HG03066 (cell line): Measurements from ENCODE around the gene GALR2.
A peak's percentile ranks its signal among the peaks of the same experiment; 100 is the strongest.

Experiments used
- ATAC-seq: cut with Tn5 transposase; IDR thresholded peaks from one replicate; pipeline ENCODE4 v1.9.1; 2021; ENCODE audit warnings: low read depth; ENCODE audit not compliant: unreplicated experiment

The GALR2 gene

DNA sequence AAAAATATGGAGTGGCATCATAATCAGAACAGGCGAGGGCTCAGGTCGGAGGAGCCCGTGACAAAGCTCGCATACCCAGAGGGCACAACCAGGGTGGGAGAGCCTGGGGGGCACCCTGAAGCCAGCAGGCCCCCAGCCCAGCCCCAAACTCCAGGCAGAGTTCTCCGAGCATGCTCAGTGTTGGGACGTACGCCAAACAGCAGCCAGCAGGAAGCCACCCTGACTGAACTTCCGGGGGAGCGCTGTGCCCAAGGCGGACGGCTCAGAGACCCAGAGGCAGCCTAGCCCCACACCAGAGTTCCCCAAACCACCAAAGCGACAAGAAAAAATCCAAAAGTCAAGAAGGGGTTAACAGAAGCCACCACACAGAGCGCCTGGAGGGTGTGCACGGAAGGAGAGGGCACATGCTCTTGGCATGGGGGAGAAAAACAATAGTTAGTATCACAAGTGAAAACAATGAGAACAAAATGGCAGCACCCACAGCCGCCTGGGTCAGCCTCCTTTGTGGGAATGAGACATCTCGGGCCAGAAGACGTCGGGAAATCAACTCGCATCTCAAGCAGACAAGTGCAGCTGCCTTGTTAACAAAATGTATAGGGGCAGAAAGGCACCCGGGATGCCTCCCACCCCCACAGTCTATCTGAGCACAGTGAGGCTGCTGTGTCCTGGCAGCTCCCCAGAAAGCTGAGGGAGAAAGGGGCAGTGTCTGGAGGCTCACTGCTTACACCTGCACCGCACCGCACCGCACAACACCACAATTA lies 17.1 kb downstream of the GALR2 start:
- ATAC-seq: no peak

DNA sequence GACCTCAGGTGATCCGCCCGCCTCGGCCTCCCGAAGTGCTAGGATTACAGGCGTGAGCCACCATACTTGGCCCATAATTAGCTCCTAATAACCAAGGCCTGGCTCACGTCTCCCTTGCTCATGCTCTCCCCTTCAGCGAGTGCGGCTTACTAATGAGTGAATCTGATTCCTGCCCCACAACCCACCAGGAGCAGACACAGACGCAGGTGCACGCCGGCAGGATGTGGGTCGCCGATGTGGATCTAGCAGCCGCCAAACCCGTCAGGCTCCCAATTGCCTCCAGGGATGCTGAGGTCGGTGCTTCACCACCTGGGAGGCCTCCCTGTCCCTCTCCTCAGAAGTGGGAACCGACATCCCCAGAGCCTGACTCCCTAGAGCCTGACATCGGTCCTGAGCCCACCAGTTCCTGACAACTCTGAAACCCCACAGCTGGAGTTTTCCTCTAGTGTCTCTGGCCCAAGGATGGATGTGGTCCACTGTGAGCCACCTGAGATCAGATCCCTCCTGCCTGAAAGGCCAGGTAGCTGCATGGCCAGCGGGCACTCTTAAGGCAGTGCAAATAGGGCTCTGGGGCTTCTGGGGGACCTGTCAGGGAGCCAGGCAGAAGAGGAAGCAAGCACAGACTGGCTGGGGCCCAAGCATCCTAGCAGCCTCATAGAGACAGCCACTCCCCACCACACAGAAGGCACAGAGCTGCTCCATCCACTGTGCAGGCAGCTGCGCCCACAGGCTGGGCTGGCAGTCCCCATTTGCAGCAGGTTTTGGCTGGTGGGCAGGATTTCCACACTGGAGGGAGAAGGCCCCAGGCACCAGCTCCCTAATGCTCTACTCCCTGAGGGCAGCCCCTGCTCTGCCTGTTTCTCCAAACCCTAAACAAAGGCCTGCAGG lies 18.2 kb downstream of the GALR2 start:
- no peak for ATAC-seq

DNA sequence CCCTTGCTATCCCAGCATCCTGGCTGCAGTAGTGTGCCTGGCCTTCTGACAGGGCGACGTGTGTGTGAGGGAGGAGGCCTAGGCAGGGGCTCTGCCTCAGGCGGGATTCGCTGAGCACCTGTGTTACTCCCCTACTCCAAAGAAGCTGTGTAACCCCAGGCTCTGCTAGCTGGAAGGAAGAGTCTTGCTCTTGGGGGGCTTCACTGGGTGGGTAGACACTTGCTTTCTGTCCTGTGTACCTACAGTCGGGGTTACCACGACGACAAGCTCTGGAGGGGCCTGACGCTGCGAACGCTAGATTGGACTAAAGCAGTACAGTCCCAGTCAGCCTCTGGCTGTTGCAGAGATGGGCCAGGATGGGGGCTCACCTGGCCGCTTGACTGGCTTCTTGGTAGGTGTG lies 19.5 kb downstream of the GALR2 start:
- ATAC-seq: no peak

DNA sequence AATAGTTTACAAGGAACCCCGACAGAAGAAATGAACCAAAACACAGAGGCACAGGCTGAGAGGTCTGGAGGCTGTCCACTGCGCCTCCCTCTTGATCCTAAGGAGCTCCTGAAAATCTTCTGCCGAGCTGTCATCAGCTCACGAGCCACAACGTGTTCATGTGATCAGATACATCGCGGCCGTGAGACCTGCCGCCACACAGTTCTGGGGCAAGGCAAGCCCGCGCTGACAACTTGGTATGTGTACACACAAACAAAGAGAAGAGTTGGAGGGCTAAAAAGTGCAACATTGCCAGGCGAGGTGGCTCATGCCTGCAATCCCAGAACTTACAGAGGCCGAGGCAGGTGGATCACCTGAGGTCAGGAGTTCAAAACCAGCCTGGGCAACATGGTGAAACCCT lies 21.4 kb downstream of the GALR2 start:
- ATAC-seq: no peak

DNA sequence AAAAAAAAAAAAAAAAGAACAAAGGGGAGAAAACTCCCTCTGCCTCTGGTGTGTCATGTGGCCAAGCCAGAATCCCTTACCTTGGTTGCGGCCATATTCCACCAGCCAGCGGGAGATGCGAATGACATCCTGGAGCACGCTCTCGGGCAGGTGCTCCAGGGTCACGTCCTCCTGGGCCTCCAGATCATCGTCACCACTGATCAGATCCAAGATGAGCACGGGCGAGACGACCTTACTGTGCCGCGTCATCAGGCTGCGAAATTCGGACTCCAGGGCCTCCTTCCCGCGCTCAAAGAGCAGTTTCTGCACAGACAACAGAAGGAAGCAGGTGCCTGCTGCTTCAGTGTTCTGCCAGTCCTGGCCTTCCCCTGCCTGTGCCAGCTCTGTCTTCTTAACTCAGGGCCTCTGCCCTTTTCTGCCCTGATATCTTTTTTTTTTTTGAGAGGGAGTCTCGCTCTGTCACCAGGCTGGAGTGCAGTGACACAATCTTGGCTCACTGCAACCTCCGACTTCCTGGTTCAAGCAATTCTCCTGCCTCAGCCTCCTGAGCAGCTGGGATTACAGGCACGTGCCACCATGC lies 23.2 kb downstream of the GALR2 start:
- no peak for ATAC-seq

DNA sequence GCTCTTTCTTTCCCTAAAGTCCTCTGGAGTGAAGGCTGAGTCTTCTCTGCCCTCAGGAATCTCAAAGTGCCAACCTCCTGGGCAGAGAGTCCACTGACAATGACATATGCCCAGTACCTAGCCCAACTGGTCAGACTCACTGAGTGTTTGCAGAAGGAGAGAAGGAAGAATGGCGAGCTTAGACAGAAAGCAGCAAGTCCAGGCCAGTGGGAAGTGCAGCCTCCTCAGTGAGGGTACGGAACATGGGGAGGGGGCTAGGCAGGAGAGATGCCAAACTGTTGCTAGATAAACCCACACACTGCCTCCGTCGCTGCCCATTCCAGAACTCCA lies 28.3 kb downstream of the GALR2 start:
- no peak for ATAC-seq

DNA sequence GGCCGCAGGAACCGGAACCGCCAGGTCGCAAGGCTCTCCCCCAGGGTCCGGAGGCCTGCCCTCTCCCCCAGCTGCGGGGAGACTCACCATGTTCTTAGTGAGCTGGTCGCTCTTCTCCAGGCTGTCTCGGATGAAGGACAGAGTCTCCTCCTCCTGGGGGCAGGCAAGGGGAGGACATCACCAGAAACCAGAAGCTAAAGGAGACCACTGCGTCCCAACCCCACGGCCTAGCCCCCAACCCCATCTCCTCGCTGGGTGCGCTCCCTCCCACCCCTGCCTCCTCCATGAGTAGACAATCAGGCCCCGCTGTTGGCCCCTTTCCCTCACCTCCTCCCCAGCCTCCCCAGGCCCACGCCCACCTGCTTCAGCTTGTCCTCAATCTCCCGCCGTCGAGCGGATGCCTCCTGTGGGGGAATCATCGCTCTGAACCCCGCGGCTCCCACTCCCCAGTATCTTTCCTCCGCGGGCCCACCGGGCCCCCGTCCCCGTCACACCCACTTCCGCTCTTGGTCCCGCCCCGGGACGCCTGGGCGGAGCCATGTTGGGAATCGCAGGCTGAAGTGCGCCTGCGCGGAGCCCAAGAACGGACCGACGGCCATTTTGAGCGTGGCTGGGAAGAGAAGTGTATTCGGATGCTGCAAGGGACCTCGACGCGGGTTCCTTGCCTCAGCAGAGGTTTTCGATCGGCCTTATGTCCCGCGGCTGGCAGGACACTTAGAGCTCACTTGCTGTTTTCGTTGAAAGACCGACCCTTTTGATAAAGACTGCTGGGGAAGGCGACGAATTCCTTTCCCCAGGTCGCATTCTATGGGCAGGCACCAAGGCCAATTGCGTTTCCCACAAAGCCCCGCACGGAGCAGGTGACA lies 28.9 kb downstream of the GALR2 start, which contains the start of gene EXOC7:
TSS of gene EXOC7 (minus strand) at position 514 of the 866 bp plus-strand sequence. CDS start at position 419, 95 bp downstream.
- peak; percentile 71 for ATAC-seq

DNA sequence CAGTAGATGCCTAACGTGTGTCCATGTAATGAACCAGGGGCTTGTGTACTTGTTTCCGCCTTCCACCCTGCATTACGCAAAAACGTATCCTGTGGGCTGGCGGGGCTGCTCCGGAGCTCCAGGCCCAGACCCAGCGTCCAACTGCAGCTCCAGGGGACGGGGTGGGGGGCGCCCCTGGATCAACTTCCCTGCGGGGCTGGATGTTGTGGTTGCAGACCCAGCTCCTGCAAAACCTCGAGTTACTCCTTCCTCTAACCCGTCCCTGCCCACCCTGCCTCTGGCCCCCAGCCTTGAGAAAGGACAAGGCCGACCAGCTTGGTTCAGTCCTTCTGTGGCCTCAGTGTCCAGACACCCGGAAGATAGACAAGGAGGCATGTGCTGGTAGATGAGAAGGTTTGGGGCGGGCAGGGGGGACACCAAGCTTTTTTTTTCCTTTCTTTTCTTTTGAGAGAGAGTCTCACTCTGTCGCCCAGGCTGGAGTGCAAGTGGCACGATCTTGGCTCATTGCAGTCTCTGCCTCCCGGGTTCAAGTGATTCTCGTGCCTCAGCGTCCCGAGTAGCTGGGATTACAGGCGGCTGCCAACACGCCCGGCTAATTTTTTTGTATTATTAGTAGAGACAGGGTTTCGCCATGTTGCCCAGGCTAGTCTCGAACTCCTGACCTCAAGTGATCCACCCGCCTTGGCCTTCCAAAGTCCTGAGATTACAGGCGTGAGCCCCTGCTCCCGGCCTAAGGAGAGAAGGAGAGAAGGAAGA lies 29.7 kb downstream of the GALR2 start:
- ATAC-seq: no peak

DNA sequence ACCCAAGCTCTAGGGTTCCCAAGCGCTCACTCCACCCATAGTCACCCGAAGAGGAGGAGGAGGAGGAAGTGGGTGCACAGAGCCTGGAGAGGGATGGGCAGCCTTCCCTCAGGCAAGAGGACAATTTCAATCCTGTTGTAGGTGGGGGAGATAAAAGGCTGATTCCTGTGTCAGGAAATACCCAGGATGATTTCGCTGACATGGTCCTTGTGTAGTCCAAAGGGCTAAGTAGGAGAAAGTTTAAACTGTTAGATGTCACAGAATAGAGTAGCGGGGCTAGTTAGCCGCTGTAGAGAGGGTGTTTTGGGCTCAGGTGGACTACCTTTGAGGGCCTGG lies 30.3 kb downstream of the GALR2 start:
- ATAC-seq: no peak

DNA sequence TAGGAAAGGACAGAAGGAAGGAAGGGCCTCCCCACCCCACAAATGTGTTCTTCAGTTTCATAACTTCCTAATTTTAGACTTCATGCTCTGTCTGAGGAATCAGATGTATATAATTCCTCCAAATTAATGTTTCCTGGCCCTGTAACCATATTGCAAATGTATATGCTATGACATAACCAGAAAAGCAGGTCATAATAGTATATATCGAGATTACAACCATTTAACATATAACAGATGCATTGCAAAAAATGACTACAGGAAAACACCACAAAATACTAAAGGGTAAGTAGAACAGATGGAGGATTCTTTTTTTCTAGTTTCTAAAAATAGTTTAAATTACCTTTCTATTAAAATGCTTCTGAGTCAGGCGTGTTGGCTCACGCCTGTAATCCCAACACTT lies 32.1 kb downstream of the GALR2 start:
- no peak for ATAC-seq

DNA sequence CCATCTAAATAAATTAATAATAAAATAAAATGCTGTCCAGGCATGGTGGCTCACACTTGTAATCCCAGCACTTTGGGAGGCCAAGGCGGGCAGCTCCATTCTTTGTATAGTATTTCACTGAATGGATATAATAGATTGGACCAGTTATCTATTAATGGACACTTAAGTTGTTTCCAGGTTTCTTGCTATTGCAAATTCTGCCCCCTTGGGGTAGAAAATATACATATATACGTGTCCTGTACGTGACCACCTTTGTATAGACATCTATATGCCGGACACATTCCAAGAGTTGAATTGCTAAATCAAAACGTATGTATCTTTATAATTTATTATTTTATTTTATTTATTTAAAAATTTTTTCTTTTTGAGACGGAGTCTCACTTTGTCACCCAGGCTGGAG lies 32.9 kb downstream of the GALR2 start:
- no peak for ATAC-seq

DNA sequence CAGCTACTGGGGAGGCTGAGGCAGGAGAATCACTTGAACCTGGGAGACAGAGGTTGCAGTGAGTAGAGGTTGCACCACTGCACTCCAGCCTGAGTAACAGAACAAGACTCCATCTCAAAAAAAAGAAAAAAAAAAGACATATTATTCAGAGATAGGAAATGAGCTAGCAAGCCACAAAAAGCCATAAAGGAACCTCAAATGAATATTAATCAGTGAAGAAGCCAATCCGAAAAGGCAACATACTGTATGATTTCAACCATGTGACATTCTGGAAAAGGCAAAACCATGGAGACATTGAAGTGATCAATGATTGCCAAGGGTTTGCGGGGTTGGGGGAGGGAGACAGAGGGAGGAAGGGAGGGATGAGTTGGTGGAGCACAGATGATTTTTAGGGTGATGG lies 37.4 kb downstream of the GALR2 start:
- ATAC-seq: no peak

DNA sequence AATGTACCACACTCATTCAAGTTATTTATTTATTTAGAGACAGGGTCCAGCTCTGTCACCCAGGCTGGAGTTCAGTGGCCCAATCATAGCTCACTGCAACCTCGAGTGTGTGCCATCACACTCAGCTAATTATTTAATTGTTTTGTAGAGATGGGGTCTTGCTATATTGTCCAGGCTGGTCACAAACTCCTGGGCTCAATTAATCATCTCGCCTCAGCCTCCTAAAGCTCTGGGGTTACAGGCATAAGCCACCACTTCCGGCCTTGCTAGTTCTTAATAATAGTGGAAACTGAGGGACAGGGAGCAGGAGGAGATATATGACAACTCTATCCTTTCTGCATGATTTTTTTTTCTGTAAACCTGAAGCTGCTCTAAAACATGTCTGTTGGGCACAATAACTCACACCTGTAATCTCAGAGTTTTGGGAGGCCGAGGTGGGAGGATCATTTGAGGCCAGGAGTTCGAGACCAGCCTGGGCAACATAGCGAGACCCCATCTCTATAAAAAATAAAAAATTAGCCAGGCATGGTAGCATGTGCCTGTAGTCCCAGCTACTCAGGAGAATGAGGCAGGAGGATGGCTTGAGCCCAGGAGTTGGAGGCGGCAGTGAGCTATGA lies 40.7 kb downstream of the GALR2 start:
- ATAC-seq: no peak

DNA sequence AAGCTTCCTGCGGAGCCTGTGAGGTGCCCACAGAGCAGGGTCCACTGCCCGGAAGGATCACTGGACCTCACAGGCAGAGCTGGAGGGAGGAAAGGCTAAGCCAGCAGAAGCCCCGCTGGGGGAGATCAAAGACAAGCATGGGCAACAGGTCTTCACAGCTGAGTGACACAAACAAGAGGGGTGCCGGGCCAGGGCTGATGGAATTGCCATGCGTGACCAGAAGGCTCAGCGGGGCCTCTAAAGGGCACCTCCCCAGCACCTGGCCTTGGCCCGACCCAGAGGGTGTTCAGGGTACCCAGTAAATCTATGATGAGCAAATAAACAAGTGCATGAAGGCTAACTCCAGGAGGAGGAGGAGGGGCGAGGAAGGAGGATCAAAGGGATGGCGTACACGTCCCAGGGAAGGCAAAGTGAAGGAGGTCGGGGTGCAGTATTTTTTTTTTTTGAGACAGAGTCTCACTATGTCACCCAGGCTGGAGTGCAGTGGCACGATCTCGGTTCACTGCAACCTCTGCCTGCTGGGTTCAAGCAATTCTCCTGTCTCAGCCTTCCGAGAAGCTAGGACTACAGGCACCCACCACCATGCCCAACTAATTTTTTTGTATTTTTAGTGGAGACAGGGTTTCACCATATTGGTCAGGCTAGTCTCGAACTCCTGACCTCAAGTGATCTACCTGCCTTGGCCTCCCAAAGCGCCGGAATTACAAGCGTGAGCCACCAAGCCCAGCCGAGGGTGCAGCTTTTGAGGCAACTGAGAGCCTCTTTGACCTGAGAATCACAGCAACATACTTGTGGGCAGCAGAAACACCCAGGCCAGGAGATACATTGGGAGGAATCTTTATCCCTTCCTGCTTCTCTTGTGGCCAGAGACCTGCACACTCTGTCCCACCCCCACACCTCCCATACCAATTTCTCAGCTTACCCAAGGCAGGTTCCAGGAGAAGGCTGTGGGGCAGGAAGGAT lies 45.1 kb downstream of the GALR2 start:
- ATAC-seq: no peak

DNA sequence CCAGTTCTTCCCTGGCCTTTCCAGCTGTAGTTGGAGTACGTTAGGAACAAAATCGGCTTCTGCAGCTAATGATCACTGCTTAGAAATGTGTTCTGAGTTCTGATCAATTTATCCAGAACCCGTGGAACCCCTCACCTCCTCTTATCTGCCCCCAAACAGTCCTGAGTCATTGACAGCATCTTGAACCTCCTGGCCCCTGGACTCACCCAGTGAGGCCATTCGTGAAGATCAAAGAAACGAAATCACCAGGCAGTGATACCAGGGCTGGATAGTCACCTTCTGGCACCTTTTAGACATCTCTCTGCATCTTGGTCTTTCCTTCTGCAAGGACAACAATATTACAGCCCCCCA lies 46.1 kb downstream of the GALR2 start:
- ATAC-seq: no peak

DNA sequence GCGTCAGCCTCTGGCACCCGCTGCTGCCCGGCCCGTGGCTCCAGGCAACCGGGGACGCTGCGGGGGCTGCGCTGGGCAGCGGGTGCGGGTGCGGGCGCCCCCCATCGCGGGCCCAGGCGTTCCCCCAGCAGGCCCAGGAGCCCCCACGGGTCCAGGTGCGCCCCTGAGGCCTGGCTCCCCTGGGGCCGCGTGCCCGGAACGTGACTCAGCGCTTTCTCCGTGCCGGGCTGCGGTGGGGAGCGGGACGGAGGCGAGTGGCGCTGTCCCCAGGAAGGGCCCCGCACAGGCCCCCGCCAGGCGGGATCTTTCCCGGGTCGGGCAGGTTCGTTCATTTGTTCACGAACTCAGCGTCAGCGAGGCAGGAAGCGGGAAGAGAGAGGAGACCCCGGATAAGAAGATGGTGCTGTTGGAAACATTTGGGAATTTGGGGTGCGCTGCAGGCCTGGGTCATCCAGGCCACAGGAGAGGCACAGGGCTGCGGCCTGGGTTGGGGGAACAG lies 47.4 kb downstream of the GALR2 start:
- no peak for ATAC-seq

DNA sequence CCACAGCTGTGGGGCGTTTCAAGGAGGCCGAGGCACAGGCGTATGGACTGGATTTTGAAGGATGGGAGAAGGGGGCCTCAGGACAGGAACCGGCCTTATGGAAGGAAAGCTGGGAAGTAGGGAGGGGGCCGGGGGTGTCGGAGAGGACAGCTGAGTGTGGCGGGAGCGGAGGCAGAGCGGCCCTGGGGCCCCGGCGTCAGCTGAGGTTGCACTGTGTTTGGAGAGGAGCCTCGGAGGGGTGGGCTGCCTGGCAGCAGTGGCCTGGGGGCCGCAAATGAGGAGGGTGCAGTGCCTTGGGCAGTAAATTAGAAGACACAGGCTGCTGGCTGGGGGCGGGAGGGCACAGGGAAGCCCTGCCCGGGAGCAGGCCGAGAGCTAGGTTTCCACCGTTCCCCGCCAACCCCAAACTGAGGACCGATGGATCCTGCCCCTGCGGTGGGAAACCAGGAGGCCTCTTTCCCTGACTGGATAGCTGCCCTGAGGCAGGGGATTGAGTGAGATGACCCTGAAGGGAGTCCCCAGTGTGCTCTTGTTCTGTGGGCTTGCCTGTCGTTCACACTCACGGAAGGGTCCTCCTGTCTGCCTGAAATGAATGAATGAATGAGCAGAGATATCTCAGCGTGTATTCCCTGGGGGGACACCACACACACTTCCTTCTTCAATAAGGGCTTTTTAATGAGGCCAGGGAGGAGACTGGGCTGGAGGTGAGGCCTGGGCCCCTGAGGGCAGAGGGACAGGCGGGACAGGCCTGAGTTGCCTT lies 48.0 kb downstream of the GALR2 start:
- no peak for ATAC-seq

DNA sequence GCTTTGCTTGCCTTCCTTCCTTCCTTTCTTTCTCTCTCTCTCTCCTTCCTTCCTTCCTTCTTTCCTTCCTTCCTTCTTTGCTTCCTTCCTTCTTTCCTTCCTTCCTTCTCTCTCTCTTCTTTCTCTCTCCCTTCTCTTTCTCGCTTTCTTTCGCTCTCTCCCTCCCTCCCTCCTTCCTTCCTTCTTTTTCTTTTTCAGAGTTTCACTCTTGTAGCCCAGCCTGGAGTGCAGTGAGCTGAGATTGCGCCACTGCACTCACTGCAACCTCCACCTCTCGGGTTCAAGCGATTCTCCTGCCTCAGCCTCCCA lies 48.6 kb downstream of the GALR2 start:
- ATAC-seq: no peak
